HG03108 (cell line): ENCODE measurements around the gene MRPL58.
"Not testable (repeated sequence)": the region's sequence is repeated elsewhere in the genome, so short reads cannot be mapped to it uniquely, and the experiment has no call there.

Experiments
- ATAC-seq: cut with Tn5 transposase; IDR thresholded peaks from one replicate; pipeline ENCODE4 v1.9.1; 2021; ENCODE audit warnings: moderate library complexity; ENCODE audit not compliant: unreplicated experiment

Gene MRPL58

GRCh38 chr17:75012346-75013091 is at the start of gene MRPL58:
TSS of gene MRPL58 (plus strand) at chr17:75012670. CDS start at chr17:75012687, 17 bp downstream.
- ATAC-seq, result peak; percentile 86

GRCh38 chr17:74963656-74964055 is 48.8 kb upstream of the MRPL58 start:
- ATAC-seq, result no peak

- ATAC-seq, result no peak
Observed at GRCh38 chr17:74964246-74964761, 48.2 kb upstream of the MRPL58 start.

- ATAC-seq, result no peak
Observed at GRCh38 chr17:74964988-74965622, 47.4 kb upstream of the MRPL58 start.

- no peak for ATAC-seq
Observed at GRCh38 chr17:74968361-74968780, 44.1 kb upstream of the MRPL58 start.

- not testable (repeated sequence) for ATAC-seq
Observed at GRCh38 chr17:74969501-74969900, 43.0 kb upstream of the MRPL58 start.

GRCh38 chr17:74970395-74970794 is 42.1 kb upstream of the MRPL58 start:
- ATAC-seq, result no peak

- no peak for ATAC-seq
Observed at GRCh38 chr17:74971069-74971841, 41.2 kb upstream of the MRPL58 start.

GRCh38 chr17:74971842-74972106 is 40.7 kb upstream of the MRPL58 start:
- ATAC-seq, result no peak

- ATAC-seq, result no peak
Observed at GRCh38 chr17:74972107-74972972, 40.1 kb upstream of the MRPL58 start, which contains the start of gene HID1. TSS of gene HID1 (minus strand) at chr17:74972759. CDS start at chr17:74972656, 103 bp downstream.

- ATAC-seq, result no peak
Observed at GRCh38 chr17:74972973-74973328, 39.5 kb upstream of the MRPL58 start.

GRCh38 chr17:74975943-74976342 is 36.5 kb upstream of the MRPL58 start:
- ATAC-seq, result no peak

- no peak for ATAC-seq
Observed at GRCh38 chr17:74977802-74978201, 34.7 kb upstream of the MRPL58 start.

GRCh38 chr17:74978240-74978639 is 34.2 kb upstream of the MRPL58 start:
- no peak for ATAC-seq

GRCh38 chr17:74979408-74980146 is 32.9 kb upstream of the MRPL58 start:
- ATAC-seq, result no peak

- no peak for ATAC-seq
Observed at GRCh38 chr17:74981318-74981978, 31.0 kb upstream of the MRPL58 start.

- no peak for ATAC-seq
Observed at GRCh38 chr17:74981979-74982662, 30.3 kb upstream of the MRPL58 start.

GRCh38 chr17:74982663-74983313 is 29.7 kb upstream of the MRPL58 start:
- ATAC-seq, result not testable (repeated sequence)
